Non-pigmented ciliary epithelial cell (primary cell): ENCODE results near the gene B3GAT1.

Experiments used
- DNase-seq: peaks from one replicate; pipeline ENCODE4 v3.0.0-alpha.2; 2010; ENCODE audit warnings: low read depth

B3GAT1 gene

GRCh38 chr11:134409552-134410429 is 2.3 kb downstream of the B3GAT1 start:
- no peak for DNase-seq

DNA sequence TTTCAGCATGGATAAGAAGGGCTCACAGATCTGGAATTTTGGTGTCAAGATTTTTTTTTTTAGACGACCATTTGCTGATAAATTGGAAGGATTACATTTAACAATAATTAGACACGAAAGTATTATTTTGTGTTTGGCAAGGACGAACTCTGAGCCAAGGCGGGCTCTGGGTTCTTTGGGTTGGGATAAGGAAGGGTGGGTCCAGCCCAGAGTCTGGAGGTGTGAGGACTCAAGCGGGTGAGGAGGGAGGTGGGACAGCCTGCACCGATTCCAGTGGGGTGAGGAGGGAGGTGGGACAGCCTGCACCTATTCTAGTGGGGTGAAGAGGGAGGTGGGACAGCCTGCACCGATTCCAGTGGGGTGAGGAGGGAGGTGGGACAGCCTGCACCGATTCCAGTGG is 4.1 kb downstream of the B3GAT1 start:
- DNase-seq: no peak

DNA sequence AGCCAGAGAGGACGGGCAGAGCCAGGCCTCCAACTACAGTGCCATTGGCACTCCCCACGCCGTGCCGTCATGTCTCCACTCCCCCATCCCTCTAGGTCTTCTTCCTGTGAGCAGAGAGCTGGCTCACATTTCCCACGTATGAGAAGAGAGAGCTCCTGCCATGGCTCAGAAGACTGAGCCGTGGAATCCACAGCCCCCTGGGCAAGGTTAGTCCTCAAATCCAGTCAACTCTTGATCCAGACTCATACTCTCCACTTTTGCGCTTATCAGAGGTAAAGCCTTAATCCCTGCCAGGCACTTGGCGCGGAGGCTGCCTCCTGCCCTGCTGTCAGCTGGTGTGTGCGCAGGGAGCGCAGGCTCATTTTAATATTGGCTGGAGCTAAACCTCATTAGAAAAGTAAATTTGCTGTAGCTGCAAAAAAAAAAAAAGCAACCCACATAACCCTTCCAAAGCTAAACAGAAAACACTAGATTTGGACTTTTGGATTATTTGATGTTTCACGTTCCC is 4.7 kb downstream of the B3GAT1 start:
- DNase-seq: no peak

DNA sequence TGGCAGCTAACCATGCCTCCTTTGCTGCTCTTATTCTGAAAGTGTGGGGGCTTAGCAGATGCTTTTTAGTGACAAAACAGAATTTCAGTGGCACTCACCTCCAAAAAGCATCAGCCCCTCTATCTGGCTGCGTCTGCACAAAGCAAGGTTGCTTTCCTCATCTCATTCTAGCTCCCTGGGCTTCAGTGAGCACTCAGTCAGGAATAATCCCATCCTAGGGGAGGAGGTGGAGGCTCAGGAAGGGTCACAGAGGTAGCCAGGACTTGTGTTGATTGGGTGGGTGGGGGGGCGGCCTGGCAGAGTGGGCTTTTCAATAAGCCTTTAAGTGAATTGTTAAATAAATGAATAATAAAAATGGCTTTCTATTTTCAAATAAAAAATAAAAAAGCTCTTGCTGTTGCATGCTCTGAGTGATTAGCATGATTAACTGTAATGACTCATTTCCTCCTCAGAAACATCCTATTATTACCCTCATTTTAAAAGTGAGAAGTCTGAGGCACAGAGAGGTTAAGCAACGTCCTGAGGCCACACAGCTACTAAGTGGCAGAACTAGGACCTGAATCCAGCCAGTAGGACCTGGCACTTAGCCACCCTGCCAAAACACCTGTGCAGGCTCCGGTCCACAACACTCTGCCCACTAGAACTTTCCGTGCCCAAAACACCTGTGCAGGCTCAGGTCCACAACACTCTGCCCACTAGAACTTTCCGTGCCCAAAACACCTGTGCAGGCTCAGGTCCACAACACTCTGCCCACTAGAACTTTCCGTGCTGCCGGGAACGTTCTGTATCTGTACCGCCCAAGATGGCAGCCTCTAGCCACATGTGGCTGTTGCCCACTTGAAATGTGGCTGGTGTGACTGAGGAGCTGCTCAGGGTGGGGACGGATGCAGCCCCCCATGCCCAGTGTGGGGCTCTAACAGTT is 5.5 kb downstream of the B3GAT1 start:
- no peak for DNase-seq

DNA sequence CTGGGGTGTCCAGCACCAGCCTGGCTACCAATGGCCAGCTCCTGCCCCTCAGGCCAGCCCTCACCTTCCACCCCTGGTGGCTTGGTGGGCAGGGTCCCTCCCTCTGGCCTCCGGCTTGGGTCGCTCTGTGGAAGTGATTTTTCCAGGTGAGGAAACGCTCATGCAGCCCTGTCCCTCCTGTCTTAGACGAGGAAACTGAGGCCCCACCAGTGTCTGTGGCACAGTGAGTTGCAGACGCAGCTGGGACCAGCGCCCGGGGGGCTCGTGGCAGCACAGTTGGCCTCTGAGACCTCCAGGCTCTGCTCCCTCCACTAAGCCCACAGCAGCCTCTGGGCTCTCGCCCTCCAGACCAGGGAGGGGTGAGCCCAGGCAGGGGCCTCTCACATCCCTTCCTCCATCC is 6.2 kb downstream of the B3GAT1 start:
- DNase-seq: no peak

DNA sequence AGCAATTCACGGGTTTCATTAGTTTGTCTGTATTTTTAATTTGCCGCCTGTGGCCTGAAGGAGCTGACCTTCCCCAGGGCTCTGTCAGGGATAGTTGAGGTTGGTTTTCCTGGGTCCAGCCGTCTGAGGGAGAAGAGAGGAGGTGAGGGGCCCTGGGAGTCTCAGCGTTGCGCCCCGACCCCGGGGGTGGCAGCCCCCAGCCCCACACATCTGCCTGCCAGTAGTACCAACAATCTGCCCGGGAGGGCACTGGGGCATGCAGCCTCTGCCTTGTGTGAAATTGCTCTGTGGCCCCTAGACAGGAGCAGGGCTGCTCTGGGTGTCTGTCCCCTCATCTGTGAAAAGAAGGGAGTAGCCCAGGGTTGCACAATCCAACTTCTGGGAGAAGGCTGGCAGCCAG is 6.6 kb downstream of the B3GAT1 start:
- no peak for DNase-seq

DNA sequence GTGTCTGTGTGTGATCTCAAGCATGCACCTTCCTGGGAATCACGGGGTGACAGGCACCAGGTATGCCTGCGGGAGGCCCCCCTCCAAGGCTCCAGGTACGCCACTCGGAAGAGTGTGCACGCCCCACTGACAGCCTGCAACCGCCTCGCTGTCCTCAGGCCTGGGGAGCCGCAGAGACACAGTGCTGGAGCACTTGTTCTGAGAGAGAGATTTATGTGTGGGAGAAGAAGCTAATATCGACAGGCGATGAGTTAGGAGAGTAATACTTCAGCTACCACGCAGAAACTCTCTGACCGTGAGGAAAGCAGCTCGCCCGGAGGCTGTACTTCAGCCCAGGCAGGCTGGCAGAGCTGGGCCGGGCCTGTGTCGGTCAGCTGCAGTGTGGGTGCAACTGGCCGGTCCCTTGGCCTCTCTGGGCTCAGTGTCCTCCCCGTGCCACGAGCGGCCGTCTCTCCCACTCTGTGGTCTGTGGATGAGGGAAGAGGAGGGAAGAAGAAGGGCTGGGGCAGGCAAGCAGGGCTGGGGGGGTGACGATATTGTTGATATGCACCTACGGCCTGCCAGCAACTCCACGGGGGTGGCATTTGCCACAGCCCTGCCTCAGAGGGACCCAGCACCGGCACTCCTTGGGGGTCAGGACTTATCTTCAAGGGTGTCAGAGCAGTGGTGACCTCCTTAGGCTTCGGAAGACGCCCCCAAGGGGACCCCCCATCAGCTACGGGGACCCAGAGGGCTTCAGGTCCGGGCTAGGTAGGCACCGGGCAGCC is 7.3 kb downstream of the B3GAT1 start:
- DNase-seq: no peak

- no peak for DNase-seq
Observed at GRCh38 chr11:134402910-134403309, 9.1 kb downstream of the B3GAT1 start.

- no peak for DNase-seq
Observed at GRCh38 chr11:134401825-134402809, 9.9 kb downstream of the B3GAT1 start.

DNA sequence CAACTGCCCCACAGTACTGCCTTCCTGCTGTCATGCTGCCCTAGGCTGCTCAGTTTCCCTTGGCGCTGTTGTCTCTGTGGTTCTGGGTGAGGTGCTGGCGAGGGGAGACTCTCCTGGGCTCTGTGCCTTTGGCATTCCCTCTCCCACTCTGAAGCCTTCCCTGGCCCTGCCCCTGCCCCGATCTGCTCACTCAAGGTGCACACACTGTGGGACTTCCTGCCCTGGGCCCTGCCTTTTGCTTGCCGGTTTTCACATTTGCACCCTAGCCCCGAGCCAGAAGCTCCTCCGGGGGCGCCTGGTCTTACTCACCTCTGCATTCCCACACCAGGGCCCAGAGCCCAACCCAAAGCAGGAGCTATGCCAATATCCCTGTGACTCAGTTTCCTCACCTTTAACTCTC is 12.0 kb downstream of the B3GAT1 start:
- DNase-seq: no peak

DNA sequence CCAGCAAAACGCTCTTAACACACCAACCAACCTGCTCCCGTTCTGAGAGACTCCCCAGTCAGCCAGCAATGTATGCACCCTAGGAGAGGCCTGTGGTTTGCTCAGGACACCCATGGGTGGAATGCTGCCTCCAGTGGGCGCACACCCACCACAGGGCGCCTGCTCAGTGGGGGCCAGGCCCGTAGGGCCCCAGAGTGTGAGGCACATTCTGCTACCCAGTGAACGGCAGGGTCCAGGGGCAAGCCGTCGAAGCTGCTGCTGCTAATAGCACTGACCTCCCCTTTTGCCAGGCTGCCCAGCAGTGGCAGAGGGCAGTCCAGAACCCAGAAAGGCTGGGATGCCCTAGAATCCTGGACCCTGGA is 12.8 kb downstream of the B3GAT1 start:
- DNase-seq: no peak

- DNase-seq: no peak
Observed at GRCh38 chr11:134398644-134399292, 13.3 kb downstream of the B3GAT1 start.

GRCh38 chr11:134398079-134398444 is 14.0 kb downstream of the B3GAT1 start:
- DNase-seq: no peak

GRCh38 chr11:134397304-134398078 is 14.6 kb downstream of the B3GAT1 start:
- DNase-seq: no peak

DNA sequence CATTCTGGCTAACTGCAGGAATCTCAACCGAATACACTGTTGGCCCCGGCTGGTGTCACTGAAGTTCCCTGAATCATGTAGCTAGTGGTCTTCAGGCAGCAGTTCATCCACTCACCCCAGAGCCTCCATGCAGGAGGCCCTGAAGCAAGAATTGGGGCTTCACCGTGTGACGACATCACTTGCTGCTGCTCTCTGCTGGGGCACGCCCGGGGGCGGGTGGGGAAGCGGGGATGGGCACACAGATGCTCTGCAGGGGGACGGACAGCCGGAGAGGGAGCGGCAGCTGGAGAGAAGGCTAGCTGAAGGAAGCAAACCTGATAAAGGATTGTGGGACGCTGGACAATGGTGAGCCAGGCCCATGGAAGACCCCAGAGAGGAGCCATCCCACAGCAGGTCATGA is 17.0 kb downstream of the B3GAT1 start:
- no peak for DNase-seq

DNA sequence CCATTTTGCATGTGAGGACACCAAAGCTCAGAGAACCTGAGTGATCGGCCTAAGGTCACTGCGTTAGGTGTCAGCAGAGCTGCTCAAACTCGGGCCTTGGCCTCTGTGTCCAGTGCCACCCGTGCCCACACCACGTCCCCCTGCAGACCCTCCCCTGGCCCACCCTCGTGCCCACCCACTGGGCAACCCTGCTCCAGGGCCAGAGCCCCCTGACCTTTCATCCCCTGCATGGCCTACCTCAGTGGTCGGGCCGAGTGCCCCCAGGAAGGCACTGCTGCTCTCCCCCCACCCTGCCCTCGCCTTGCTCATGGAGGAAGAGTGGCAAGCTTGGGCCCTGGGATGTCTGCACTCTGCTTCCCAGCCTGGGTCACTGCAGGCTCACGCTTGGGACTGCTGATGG is 17.7 kb downstream of the B3GAT1 start:
- DNase-seq: no peak

GRCh38 chr11:134393638-134394037 is 18.4 kb downstream of the B3GAT1 start:
- DNase-seq: no peak

- DNase-seq: no peak
Observed at GRCh38 chr11:134392953-134393615, 19.0 kb downstream of the B3GAT1 start.

DNA sequence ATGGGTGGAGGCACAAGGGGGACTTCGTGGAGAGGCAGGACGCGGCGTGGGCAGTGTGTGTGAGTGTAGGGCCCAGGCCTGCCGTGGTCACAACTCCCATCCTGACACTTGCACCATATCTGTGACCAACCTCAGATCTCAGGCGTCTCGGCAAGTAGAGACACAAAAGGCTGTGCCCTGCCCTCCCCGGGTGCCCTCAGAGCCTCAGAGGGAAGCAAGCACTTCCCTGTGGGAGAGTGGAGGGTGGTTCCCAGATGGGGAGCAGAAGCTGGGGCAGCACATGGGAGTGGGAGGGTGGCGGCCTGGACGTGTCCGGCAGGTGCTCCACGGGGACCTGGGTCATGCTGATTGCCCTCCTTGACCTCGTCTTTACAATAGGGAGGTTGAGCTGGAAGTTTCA is 20.4 kb downstream of the B3GAT1 start:
- DNase-seq: no peak
